Left cardiac atrium (tissue), 4 donors: ENCODE measurements around the gene LMBRD1. TPM values are rescaled to one million over a fixed set of nuclear protein-coding genes. Genes with fewer than 3 reads are reported as not detected.
"Not testable (repeated sequence)": the region's sequence is repeated elsewhere in the genome, so short reads cannot be mapped to it uniquely, and the experiment has no call there.

Experiments
- ATAC-seq, 2 donors: fragments of 200-7000 bp; cut with Tn5 transposase; one replicate each; pipeline ENCODE4 v1.9.1; 2020; ENCODE audit warnings: mild to moderate bottlenecking in 2 of 2, moderate library complexity in 2 of 2
- DNase-seq: peaks from one replicate; pipeline ENCODE4 v3.0.0-alpha.2; 2020
- intact Hi-C, 2 donors: fragments of 100-400 bp; cut with DNase I; formaldehyde crosslinking; loops; one replicate each; pipeline versions ENCODE4 v1.14.1 to v1.15.1; 2022 to 2023
- long read RNA-seq: library from polyadenylated mRNA; unstranded; transcript quantifications from one replicate; pipeline ENCODE4 v2.0.0, GENCODE V29; 2021
- total RNA-seq, 2 donors: library from RNA; stranded (reverse); fragmentation: NEBNext Ultra II Directional; extraction: Animal tissue kit (Norgen Biotek cat#: 25700); gene quantifications; one replicate each; pipeline ENCODE4 v1.2.1, GENCODE V29; 2021
- donor health status: DM: no; HTN: yes; CAD: no.
- donor health status: DM: no; HTN: yes; CAD: no; lungs with severe emphysema.
- donor health status: DM: yes; HTN: yes; CAD: no.
- donor health status: Dilated cardiomyopathy.

LMBRD1 gene
- total RNA-seq = 10 to 100 TPM; 38.6 to 46.2 TPM
- long read RNA-seq, transcript LMBRD1-202 (16 exons, 2,264 nt) = major isoform, 29 of 40 reads
- long read RNA-seq, partial matches to known transcripts = 2 of 40 reads
- long read RNA-seq, other reads (novel, unspliced or antisense) = 4 of 40 reads

- DNase-seq (peak; percentile 98), ATAC-seq (peak; percentile 98 to 99)
- intact Hi-C loops = no loop called here
These were observed at the start of gene LMBRD1 for GRCh38 chr6:69796642-69797390. TSS of gene LMBRD1 (minus strand) at chr6:69797010. CDS start at chr6:69796881, 129 bp downstream.

GRCh38 chr6:69846312-69846711, 49.5 kb upstream of the LMBRD1 start:
- DNase-seq = no peak
- intact Hi-C loops = no loop called here
- ATAC-seq = no peak

DNA sequence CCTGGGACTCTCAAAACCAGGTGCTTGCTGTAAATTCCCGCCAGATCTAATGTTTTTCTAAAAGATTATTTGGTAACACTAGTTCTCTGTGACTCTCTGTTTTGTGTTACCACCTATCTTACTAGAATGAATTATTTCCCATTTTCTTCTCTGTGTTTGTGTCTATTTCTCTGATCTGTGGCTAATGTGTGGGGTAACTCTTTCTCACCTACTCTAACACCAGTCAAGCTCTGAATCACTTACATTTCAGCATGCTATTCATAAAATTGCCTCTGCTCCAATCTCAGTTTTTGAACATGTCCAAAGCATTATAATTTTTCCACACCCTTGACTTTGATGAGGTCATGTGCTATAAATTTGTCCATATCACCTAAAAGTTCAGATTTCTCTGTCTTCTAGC, 46.4 kb upstream of the LMBRD1 start:
- intact Hi-C loops = no loop called here
- DNase-seq (no peak), ATAC-seq (no peak)

DNA sequence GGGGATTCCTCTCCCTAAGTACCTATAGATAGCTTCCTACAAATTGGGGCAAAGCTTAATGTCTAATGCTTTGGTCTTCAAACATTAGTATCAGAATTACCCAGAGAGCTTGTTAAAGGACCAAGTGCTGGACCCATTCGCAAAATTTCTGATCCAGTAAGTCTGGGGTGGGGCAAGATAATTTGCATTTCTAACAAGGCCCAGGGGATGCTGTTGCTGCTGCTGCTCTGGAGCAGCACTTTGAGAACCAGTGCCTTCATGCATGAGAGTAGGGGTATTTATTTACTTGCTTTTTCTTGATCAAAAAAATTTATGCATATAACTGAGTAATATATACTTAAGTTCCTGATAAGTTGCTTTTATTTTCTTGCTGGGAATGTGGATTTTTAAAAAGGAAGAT, 45.1 kb upstream of the LMBRD1 start:
- DNase-seq (no peak), ATAC-seq (no peak)
- intact Hi-C loops = no loop called here

DNA sequence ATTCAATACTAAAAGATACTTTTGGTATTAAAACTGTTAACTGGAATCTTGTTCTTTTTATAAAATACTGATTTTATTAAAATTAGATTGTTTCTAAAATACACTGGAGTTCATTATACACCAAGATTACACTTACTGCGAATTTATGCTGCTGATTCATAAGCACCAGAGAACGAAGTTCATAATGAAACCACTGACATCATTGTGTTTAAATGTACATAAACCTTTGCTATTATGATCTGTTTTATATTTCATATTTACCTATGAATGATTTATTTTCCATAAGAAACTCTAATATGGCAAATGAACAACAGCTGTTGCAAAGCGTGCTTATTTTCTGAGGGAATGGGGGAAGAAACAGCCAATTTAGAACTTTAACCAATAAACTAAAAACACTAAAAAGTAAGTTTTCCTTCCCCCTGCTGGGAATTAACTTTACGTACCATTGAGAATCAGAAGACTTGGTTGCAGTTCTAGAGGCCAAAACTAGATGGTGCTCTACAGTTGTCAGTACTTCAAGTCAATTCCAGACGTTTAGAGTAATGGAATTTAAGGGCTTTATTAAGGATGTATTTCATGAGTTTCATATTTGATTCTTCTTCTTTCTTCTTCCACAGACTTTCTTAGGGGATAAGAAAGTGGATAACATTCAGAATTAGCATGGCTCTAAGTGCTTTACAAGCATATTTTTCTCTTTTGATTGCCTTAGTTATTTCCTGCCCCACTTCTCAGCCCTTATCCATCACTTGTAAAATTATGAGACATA, 38.8 kb upstream of the LMBRD1 start:
- no peak for DNase-seq
- intact Hi-C loops = loop anchor here (5.0 kb wide), 1 partner anchor 272 kb away; no protein-coding TSS in a partner anchor
- peak in 1 of 2 donors; percentile 58 for ATAC-seq

- DNase-seq = no peak
- no peak for ATAC-seq
- intact Hi-C loops = no loop called here
These were observed 35.7 kb upstream of the LMBRD1 start for GRCh38 chr6:69832558-69832957.

DNA sequence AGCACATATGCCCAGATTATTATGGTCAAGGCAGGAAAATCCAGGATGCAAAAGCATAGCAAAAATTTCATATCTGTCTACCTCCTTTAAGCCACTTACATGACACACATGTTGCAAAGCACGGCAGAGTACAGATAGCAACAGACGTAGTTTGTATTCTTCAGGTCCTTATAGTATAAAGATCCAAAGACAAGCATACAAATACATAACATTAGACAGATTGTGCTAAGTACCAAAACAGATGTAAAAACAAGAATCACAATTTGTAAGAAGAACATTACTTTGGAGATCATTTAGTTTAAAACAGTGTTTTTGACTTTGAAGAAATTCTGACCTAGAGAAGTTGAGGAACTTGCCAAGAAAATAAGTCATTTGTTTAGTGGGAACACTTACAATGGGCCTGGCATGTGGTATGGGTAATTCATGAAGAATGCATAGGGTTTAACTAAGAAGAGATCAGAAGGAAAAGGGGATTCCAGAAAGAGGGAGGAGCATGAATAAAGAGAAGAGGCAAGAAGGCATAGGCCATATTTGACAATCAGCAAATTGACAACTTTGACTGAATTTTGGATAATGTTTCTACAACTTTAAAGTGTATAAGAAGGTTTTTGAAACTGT, 30.6 kb upstream of the LMBRD1 start:
- intact Hi-C loops = no loop called here
- no peak for ATAC-seq
- DNase-seq = no peak

GRCh38 chr6:69825904-69826303, 29.1 kb upstream of the LMBRD1 start:
- DNase-seq (no peak), ATAC-seq (peak in 1 of 2 donors; percentile 34)
- intact Hi-C loops = no loop called here

GRCh38 chr6:69824355-69824754, 27.5 kb upstream of the LMBRD1 start:
- DNase-seq, intact Hi-C loops, ATAC-seq: not testable (repeated sequence)

GRCh38 chr6:69820438-69820837, 23.6 kb upstream of the LMBRD1 start:
- ATAC-seq (no peak), DNase-seq (no peak)
- intact Hi-C loops = no loop called here

GRCh38 chr6:69820018-69820417, 23.2 kb upstream of the LMBRD1 start:
- DNase-seq (no peak), ATAC-seq (no peak)
- intact Hi-C loops = no loop called here

DNA sequence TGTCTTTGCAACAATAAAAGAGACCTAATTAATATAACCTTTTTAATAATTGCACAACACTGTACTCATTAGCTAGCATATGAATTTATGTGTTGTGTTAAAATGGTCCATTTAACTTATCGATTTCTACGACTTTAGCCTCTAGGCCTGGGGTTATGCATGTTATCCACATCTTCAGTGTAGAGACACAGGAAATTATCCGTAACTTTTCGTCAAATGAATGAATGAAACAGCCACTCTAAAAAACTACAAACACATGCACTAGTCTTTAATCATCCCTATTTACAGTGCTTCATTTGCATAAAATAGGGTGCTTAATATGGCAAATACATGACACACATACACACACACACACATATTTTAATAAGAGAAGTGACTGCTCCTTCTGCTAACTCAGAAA, 22.3 kb upstream of the LMBRD1 start:
- intact Hi-C loops = no loop called here
- DNase-seq (no peak), ATAC-seq (no peak)

GRCh38 chr6:69818223-69818930, 21.6 kb upstream of the LMBRD1 start:
- intact Hi-C loops = no loop called here
- ATAC-seq = no peak
- no peak for DNase-seq

GRCh38 chr6:69817358-69817757, 20.5 kb upstream of the LMBRD1 start:
- no peak for DNase-seq
- intact Hi-C loops = no loop called here
- no peak for ATAC-seq

DNA sequence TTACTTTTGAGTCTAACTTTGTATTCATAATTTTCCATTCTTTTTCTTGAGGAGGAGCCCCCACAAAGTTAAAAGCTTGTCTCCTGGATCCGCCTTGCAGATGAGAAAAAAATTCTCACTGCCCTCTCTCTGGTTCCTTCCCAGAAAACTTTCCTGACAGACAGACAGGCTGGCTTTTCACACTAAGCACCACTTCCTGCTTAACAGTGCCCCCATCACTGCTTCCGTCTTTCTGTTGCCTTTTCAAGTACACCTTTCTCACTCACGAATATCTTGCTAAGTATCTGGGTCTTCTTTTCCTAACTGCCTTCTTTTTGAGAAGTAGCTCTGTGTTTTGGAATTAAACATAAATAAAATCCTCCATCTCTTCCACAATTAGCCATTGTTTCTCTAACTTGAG, 19.8 kb upstream of the LMBRD1 start:
- intact Hi-C loops = no loop called here
- no peak for ATAC-seq
- DNase-seq = no peak

DNA sequence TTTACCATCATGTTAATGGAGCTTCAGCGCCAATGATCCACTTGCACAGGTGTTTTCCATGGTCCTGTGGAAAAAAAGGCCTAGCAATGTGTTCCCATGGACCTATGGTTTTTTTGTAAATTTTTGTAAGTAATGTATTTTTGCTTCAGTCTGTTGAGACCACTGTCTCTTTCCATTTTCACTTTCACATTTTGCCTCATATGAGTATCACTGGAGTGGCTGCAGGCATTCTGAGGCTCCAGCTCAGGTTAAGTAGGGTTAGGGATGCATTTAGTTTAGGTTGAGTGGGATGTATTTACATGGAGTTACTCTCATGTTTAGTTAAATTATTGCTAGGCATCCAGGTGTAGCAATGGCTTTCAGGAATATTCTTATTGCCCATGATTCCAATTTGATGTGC, 19.2 kb upstream of the LMBRD1 start:
- intact Hi-C loops = no loop called here
- ATAC-seq = no peak
- no peak for DNase-seq

- intact Hi-C loops = no loop called here
- ATAC-seq (peak in 1 of 2 donors; percentile 39), DNase-seq (no peak)
These were observed 16.7 kb upstream of the LMBRD1 start for GRCh38 chr6:69813508-69813907.

- intact Hi-C loops = no loop called here
- DNase-seq (no peak), ATAC-seq (no peak)
These were observed 16.1 kb upstream of the LMBRD1 start for GRCh38 chr6:69812746-69813427.

DNA sequence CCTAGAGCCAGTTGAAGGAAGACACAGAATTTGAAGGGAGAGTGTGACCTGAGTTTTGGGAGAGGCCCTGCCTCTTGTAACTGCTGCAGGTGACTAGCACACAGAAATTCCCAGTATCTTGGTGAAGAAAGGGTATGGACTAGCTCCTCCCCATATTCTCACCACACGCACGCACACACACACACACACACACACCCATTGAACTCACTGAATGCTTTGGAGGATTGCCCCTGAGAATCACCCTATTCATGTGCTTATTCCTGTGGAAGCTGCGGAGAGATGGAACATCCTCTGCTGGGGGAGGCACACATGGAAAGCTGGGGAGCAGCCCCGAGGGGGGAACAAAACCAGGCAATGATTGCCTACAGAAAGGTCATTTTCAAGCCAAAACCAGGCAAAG, 6.2 kb upstream of the LMBRD1 start:
- no peak for DNase-seq
- ATAC-seq = no peak
- intact Hi-C loops = no loop called here
